PFSK-1 (cell line): ENCODE results near the gene PCDHB11.
"Not testable (repeated sequence)": the region's sequence is repeated elsewhere in the genome, so short reads cannot be mapped to it uniquely, and the experiment has no call there.

ENCODE experiments used
- FOXP2 ChIP-seq: optimal IDR thresholded peaks from 2 replicates; pipeline ENCODE3; 2011; ENCODE audit warnings: borderline replicate concordance, control low read depth, inconsistent platforms; ENCODE audit not compliant: insufficient read depth; ENCODE audit errors: extremely low read length, extremely low read depth
- POLR2AphosphoS5 ChIP-seq: IDR thresholded peaks from 2 replicates; pipeline ENCODE4 v1.6.1; 2012; ENCODE audit warnings: low read depth, mild to moderate bottlenecking, control low read depth, low read length, moderate library complexity
- SIN3A ChIP-seq: IDR thresholded peaks from 2 replicates; pipeline ENCODE4 v1.6.1; 2012; ENCODE audit warnings: mild to moderate bottlenecking, low read length, moderate library complexity, borderline replicate concordance; ENCODE audit not compliant: insufficient read depth
- TAF1 ChIP-seq: IDR thresholded peaks from 2 replicates; pipeline ENCODE4 v1.6.1; 2012; ENCODE audit warnings: low read length, control low read depth, borderline replicate concordance; ENCODE audit not compliant: insufficient read depth
- TF ChIP-seq, protein P1 (sequence below), 2 experiments: IDR thresholded peaks; 2 replicates each; pipeline versions ENCODE4 v1.6.1 to v1.8.0; 2011 to 2012; ENCODE audit warnings: low read depth in 2 of 2, low read length in 2 of 2, control low read depth in 1 of 2, inconsistent platforms in 1 of 2, mild to moderate bottlenecking in 1 of 2, moderate library complexity in 1 of 2; ENCODE audit not compliant: insufficient read depth in 1 of 2

The PCDHB11 gene

DNA sequence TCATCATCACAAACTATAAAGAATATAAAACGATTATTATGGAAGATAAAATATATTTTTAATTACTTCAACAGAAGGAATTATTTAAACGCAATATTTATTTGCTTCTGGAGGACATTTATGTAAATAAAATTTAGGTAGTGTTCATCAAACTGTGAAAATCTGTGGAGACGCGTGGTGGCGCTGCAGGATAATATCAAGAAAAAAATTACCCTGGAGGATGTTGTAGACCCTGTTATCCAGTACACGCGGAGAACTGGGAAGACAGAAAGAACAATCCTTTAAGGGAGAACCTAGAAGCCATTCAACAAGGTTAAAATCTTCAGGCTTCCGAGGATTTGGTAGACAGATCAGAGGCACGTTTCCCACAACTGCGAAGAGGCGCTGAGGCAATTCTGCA is 9.1 kb downstream of the PCDHB11 start, which contains the start of gene PCDHB12:
PCDHB12 (plus strand) TSS at position 242 of the 400 bp plus-strand sequence. CDS start 189 bp downstream, outside the sequence.
- TF ChIP-seq, protein P1, sequence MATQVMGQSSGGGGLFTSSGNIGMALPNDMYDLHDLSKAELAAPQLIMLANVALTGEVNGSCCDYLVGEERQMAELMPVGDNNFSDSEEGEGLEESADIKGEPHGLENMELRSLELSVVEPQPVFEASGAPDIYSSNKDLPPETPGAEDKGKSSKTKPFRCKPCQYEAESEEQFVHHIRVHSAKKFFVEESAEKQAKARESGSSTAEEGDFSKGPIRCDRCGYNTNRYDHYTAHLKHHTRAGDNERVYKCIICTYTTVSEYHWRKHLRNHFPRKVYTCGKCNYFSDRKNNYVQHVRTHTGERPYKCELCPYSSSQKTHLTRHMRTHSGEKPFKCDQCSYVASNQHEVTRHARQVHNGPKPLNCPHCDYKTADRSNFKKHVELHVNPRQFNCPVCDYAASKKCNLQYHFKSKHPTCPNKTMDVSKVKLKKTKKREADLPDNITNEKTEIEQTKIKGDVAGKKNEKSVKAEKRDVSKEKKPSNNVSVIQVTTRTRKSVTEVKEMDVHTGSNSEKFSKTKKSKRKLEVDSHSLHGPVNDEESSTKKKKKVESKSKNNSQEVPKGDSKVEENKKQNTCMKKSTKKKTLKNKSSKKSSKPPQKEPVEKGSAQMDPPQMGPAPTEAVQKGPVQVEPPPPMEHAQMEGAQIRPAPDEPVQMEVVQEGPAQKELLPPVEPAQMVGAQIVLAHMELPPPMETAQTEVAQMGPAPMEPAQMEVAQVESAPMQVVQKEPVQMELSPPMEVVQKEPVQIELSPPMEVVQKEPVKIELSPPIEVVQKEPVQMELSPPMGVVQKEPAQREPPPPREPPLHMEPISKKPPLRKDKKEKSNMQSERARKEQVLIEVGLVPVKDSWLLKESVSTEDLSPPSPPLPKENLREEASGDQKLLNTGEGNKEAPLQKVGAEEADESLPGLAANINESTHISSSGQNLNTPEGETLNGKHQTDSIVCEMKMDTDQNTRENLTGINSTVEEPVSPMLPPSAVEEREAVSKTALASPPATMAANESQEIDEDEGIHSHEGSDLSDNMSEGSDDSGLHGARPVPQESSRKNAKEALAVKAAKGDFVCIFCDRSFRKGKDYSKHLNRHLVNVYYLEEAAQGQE (IDR thresholded peaks at IDR 0.05; ENCODE audit: insufficient read depth in 1 of 2, low read depth in 2 of 2, low read length in 2 of 2): no peak
- TF ChIP-seq TAF1: no peak
- TF ChIP-seq POLR2AphosphoS5: no peak
- TF ChIP-seq FOXP2: no peak
- TF ChIP-seq SIN3A: no peak

DNA sequence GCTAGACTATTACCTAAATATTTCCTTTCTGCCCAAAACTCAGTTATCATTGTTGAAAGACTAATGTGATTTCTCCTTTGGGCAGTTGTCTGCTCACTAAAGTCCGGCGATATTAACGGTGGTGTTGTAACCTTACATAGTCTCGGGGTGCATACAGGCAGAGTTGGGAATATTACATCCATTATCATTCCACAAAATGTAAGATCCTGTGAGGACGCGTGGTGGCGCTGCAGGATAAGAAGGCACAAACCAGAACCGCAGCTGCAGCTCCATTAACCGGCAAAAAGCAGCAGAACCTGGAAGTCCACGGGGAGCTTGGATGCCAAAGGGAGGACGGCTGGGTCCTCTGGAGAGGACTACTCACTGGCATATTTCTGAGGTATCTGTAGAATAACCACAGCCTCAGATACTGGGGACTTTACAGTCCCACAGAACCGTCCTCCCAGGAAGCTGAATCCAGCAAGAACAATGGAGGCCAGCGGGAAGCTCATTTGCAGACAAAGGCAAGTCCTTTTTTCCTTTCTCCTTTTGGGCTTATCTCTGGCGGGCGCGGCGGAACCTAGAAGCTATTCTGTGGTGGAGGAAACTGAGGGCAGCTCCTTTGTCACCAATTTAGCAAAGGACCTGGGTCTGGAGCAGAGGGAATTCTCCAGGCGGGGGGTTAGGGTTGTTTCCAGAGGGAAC is 14.4 kb downstream of the PCDHB11 start, which contains the start of gene PCDHB13:
PCDHB13 (plus strand) TSS at position 264 of the 684 bp plus-strand sequence; CDS start at position 469, 205 bp downstream.
- not testable (repeated sequence) for TF ChIP-seq POLR2AphosphoS5, SIN3A, FOXP2

DNA sequence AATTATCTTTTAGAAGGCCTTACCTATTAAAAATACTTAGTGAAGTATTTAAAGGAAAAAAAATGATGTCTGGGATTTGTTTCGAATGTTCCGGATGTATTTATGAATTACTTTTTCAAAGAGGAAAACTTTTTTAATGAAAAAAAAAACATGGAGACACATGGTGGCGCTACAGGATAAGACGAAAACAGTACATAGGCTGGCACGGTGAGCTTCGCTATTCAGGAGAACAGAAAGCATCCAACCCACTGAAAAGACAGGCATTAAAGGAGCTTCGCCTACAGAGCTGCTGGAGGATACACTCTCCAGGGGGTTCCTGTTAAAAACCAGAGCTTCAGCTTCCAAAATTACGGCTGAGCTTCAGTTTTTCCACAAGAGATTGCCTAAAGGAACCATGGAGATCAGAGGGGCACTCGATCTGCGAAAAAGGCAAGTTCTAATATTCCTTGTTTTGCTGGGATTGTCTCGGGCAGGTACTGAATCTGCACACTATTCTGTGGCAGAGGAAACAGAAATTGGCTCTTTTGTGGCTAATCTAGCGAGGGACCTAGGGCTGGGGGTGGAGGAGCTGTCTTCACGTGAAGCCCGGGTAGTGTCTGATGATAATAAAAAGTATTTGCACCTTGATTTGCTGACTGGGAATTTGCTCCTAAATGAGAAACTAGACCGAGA is 23.8 kb downstream of the PCDHB11 start, which contains the start of gene PCDHB14:
PCDHB14 (plus strand) TSS at position 232 of the 672 bp plus-strand sequence; CDS start at position 395, 163 bp downstream.
- TF ChIP-seq TAF1 (no peak), POLR2AphosphoS5 (no peak), SIN3A (no peak), FOXP2 (no peak)
- TF ChIP-seq, protein P1 (IDR thresholded peaks at IDR 0.05; ENCODE audit: insufficient read depth in 1 of 2, low read depth in 2 of 2, low read length in 2 of 2): no peak

DNA sequence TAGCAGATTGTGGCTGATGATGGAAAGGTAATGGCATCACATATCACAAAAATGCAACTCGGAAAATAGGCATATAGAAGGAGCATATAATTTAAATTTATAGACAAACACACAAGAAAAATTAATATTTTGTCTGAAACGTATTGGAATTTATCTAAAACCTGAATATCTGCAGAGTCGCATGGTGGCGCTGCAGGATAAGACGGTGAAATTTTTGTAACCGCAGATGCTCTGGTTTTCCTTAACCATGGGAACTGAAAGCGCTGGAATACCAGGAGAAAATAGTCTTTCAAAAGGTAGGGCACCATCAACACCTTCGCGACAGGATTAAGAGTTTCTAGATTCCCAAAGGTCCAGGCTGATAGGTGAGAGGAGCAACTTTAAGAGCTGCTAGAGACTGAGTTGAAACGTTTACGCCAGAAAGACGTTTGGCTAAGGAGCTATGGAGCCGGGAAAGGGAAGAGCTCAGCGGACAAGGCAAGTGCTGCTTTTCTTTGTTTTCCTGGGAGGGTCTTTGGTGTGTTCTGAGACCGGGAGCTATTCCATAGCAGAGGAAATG is 34.8 kb downstream of the PCDHB11 start:
- TF ChIP-seq SIN3A (no peak), FOXP2 (no peak), POLR2AphosphoS5 (no peak), TAF1 (no peak)
- TF ChIP-seq, protein P1 (IDR thresholded peaks at IDR 0.05; ENCODE audit: insufficient read depth in 1 of 2, low read depth in 2 of 2, low read length in 2 of 2): no peak

DNA sequence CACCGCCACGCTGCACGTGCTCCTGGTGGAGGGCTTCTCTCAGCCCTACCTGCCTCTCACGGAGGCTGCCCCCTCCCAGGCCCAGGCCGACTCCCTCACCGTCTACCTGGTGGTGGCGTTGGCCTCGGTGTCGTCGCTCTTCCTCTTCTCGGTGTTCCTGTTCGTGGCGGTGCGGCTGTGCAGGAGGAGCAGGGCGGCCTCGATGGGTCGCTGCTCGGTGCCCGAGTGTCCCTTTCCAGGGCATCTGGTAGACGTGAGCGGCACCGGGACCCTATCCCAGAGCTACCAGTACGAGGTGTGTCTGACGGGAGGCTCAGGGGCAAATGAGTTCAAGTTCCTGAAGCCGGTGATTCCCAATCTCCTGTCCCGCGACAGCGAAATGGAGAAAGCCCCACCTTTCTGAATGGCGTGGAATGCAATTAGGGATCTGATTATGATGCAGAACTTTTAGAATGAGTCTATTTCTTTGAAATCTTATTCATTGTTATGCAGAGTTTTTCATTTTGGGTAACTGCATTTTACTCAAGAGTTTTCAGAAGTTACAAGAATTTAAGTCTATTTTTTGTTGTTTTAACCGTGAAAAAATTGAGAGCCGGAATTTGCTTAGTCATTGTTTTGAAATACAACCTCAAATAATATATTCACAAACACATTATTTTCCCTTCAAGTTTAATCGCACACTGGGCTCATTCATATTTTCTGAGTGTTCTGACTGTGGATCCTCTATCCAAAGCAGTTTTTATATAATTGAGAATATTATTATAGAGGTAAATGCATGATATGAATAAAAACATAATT is 37.3 kb downstream of the PCDHB11 start:
- TF ChIP-seq, protein P1 (IDR thresholded peaks at IDR 0.05; ENCODE audit: insufficient read depth in 1 of 2, low read depth in 2 of 2, low read length in 2 of 2): no peak
- TF ChIP-seq SIN3A: no peak
- TF ChIP-seq POLR2AphosphoS5: no peak
- TF ChIP-seq TAF1: no peak
- TF ChIP-seq FOXP2: no peak
